ENCODE data around the gene AKAP5.

GRCh38 chr14:64513271-64513670 lies 48.0 kb downstream of the AKAP5 start:
- no peak for TF ChIP-seq POLR2AphosphoS5 (IDR thresholded peaks at IDR 0.05)
- TF ChIP-seq CTCF (IDR thresholded peaks at IDR 0.05): no peak
- TF ChIP-seq POLR2A (IDR thresholded peaks at IDR 0.05): no peak
- TF ChIP-seq EP300 (IDR thresholded peaks at IDR 0.05): no peak

Measured in suprapubic skin (tissue), 4 donors.